GM21619 (cell line): Measurements from ENCODE around the gene SLC25A29.
"Not testable (repeated sequence)": the region's sequence is repeated elsewhere in the genome, so short reads cannot be mapped to it uniquely, and the experiment has no call there.

Experiments
- ATAC-seq: cut with Tn5 transposase; IDR thresholded peaks from one replicate; pipeline ENCODE4 v1.9.1; 2021; ENCODE audit not compliant: unreplicated experiment

Gene SLC25A29

GRCh38 chr14:100294213-100294962 is 11.9 kb downstream of the SLC25A29 start:
- ATAC-seq, result no peak

- ATAC-seq, result no peak
Measured at GRCh38 chr14:100293497-100294212, 12.6 kb downstream of the SLC25A29 start.

GRCh38 chr14:100292776-100293461 is 13.3 kb downstream of the SLC25A29 start:
- no peak for ATAC-seq

- ATAC-seq, result no peak
Measured at GRCh38 chr14:100292301-100292775, 13.9 kb downstream of the SLC25A29 start.

- ATAC-seq, result no peak
Measured at GRCh38 chr14:100291305-100292075, 14.8 kb downstream of the SLC25A29 start.

- ATAC-seq, result no peak
Measured at GRCh38 chr14:100290607-100291304, 15.5 kb downstream of the SLC25A29 start.

GRCh38 chr14:100289916-100290606 is 16.2 kb downstream of the SLC25A29 start:
- ATAC-seq, result no peak

GRCh38 chr14:100288382-100289185 is 17.7 kb downstream of the SLC25A29 start:
- no peak for ATAC-seq

- ATAC-seq, result not testable (repeated sequence)
Measured at GRCh38 chr14:100287998-100288295, 18.3 kb downstream of the SLC25A29 start.

GRCh38 chr14:100287202-100287997 is 18.8 kb downstream of the SLC25A29 start:
- ATAC-seq, result no peak

GRCh38 chr14:100286484-100287191 is 19.6 kb downstream of the SLC25A29 start:
- ATAC-seq, result no peak

- no peak for ATAC-seq
Measured at GRCh38 chr14:100285913-100286400, 20.3 kb downstream of the SLC25A29 start.

- peak; percentile 89 for ATAC-seq
Measured at GRCh38 chr14:100285021-100285912, 21.0 kb downstream of the SLC25A29 start.

GRCh38 chr14:100283984-100284881 is 22.0 kb downstream of the SLC25A29 start:
- no peak for ATAC-seq

GRCh38 chr14:100283436-100283835 is 22.8 kb downstream of the SLC25A29 start:
- ATAC-seq, result not testable (repeated sequence)
